ENCODE measurements around the gene IL4R.

The IL4R gene

DNA sequence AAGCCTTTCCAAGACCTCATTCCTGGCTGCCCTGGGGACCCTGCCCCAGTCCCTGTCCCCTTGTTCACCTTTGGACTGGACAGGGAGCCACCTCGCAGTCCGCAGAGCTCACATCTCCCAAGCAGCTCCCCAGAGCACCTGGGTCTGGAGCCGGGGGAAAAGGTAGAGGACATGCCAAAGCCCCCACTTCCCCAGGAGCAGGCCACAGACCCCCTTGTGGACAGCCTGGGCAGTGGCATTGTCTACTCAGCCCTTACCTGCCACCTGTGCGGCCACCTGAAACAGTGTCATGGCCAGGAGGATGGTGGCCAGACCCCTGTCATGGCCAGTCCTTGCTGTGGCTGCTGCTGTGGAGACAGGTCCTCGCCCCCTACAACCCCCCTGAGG, 49.5 kb downstream of the IL4R start:
- DNase-seq = no peak

DNA sequence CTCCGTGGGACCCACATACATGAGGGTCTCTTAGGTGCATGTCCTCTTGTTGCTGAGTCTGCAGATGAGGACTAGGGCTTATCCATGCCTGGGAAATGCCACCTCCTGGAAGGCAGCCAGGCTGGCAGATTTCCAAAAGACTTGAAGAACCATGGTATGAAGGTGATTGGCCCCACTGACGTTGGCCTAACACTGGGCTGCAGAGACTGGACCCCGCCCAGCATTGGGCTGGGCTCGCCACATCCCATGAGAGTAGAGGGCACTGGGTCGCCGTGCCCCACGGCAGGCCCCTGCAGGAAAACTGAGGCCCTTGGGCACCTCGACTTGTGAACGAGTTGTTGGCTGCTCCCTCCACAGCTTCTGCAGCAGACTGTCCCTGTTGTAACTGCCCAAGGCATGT, 50.0 kb downstream of the IL4R start:
- no peak for DNase-seq

DNA sequence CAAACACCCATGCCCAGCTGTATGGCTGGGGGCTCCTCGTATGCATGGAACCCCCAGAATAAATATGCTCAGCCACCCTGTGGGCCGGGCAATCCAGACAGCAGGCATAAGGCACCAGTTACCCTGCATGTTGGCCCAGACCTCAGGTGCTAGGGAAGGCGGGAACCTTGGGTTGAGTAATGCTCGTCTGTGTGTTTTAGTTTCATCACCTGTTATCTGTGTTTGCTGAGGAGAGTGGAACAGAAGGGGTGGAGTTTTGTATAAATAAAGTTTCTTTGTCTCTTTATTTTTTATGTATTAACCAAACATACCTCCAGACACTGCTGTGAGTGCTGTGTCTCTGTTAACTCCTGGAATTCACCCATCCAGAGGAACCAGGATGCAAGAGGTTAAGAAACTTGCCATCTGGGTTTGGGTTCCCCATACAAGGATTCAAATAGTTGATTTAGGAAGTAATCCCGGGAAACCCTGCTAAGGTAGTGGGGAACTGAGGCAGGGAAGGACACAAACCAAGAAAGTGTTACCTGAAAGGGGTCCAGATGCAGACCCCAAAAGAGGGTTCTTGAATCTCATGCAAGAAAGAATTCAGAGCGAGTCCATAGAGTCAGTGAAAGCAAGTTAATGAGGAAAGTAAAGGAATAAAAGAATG, 50.8 kb downstream of the IL4R start:
- DNase-seq = no peak

DNA sequence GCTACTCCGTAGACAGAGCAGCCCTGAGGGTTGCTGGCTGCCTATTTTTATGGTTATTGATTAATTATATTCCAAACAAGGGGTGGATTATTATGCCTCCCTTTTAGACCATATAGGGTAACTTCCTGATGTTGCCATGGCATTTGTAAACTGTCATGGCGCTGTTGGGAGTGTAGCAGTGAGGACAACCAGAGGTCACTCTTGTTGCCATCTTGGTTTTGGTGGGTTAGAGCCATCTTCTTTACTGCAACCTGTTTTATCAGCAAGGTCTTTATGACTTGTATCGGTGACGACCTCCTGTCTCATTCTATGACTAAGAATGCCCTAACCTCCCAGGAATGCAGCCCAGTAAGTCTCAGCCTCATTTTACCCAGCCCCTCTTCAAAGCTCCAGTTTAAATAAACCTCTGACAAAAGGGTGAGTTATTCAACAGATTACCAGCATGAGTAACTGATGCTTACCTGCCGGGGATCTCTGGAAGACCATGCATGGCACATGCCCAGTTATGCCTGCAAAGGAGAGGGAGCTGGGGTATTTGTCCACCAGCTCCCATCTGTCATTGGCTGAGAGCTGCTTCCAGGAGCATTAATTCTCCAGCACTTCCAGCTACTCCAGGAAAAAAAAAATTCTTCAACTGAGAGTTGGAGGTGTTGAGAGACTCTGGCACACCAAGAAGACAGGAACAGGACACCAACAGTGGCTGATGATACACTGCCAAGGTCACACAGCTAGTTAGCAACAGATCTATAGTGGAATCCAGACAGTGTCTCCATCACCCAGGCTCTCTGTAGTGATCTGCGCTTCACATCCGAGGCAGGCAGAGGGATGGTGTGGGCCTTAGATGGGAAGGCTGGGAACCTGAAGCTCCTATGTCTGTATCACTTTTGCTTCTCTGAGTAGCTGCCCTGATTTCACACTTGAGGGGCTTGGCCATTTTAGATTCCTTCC, 51.6 kb downstream of the IL4R start:
- DNase-seq = no peak

GRCh38 chr16:27366687-27367460, 53.1 kb downstream of the IL4R start:
- no peak for DNase-seq

DNA sequence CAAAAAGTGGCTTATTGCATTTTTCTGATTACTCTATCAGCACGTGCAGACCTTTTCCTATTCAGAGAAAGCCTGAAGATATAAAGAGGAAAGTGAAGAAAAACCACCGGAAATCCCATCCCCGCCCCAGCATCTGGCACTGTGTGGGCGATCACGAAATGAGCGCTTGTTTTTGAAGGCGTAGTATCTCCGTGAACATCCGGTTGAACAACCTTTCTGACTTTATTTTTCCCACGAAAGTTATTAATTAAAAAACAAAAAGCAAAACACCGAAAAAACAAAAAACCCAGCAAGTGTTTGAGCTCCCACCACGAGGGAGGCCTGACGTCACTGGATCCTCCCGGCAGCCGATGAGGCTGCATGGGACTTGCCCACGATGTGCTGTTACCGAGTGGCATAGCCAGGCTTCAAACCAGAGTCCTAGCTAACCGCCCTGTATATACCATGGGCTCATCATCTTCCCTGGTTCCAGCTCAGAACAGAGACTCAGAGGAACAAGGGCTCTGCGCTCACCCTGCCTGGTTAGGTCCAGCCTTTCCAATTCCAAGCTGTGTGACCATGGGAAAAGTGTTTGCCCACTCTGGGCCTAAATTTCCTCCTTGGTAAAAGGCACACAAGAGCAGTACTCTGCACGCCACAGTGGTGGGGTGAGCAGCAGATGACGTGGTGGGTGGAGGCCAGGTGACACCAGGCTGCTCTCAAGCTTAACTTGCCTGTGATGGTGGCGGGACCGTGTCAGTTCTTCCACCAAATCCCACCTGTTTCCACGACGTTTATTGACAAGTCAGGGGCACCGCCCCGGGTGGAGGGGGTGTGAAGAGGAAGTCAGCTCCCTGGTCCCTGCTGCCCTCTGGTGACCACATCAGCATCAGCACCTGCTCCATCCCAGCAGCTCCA, 53.9 kb downstream of the IL4R start:
- peak; percentile 81 for DNase-seq

DNA sequence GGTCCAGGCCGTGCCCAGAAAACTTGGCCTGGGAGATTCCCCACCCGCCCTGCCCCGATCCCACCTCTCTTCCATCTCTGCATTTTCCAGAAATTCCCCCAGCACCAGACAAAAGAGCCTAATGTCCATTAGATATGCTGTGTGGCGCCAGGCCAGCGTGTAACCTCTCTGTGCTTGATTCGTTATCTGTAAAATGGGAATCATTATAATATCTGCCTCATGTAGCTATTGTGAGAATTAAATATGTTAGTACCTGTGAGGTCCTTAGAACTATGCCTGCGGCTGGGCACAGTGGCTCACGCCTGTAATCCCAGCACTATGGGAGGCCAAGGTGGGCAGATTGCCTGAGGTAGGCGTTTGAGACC, 54.6 kb downstream of the IL4R start:
- no peak for DNase-seq

GRCh38 chr16:27369806-27370205, 56.0 kb downstream of the IL4R start:
- DNase-seq = no peak

- DNase-seq = peak; percentile 26
Observed at GRCh38 chr16:27370318-27370717, 56.5 kb downstream of the IL4R start.

GRCh38 chr16:27373312-27373711, 59.5 kb downstream of the IL4R start:
- no peak for DNase-seq

DNA sequence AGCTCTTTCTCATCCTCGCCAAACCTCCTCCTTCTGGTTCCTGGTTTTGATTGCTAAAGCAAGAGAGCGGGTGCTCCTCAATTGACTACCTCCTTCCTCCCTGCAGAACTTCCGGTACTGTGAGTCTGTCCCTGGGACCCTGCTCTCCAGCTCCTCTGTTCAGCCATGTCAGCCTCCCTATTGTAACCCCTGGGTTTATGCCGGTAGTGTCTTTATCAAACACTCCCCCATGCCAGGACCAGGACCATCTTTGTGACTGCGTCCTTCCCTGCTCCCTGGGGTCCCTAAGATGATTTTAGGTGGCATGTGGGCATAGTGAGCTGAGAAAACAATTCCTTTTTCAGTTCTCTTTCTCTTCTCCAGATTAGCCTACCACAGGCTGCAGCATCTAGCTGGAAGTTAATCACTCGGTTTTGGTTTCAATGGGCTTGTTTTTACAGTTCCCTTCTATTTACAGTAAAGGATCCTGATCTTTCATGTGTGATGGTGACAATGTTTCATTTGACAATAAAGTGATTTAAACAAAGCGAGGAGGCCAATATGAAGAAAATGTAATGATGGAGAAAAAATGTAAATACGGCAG, 60.5 kb downstream of the IL4R start:
- peak; percentile 86 for DNase-seq

GRCh38 chr16:27374804-27375425, 61.1 kb downstream of the IL4R start:
- peak; percentile 96 for DNase-seq

DNA sequence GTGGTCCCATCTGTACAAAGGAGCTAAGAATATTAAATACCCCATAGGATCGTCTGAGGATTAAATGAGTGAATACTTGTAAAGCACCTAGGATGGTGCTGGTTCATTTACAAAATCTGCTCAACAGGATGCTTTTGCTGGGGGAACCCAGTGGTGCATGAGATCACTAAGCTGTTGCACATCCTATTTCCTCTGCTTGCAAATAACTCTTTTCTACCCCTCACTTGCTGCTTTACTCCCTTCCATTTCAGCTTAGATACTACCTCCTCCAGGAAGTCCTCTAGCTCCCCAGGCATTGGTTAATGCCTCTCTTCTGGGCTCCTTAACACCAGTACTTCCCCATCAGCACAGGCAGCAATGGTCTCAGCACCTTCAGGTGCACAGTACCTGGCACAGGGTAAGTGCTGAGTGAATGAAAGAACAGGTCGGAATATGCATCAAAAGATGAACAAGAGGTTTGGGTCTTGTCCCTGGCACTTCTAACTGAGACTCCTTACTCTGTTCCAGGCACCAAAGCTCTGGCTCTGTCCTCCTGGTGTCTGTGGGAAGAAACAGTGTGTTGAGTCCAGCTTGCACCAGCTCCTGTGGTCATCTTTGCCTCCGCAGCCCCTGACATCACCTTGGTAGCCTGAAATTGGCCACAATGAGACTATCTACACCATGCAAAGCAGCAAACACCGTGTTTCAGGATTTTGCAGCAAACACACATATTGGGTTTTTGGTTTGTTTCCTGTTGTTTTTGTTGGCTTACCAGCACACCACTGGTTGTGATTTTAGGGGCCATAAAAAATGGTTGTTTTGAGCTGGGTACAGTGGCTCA, 64.1 kb downstream of the IL4R start:
- DNase-seq = peak; percentile 35

DNA sequence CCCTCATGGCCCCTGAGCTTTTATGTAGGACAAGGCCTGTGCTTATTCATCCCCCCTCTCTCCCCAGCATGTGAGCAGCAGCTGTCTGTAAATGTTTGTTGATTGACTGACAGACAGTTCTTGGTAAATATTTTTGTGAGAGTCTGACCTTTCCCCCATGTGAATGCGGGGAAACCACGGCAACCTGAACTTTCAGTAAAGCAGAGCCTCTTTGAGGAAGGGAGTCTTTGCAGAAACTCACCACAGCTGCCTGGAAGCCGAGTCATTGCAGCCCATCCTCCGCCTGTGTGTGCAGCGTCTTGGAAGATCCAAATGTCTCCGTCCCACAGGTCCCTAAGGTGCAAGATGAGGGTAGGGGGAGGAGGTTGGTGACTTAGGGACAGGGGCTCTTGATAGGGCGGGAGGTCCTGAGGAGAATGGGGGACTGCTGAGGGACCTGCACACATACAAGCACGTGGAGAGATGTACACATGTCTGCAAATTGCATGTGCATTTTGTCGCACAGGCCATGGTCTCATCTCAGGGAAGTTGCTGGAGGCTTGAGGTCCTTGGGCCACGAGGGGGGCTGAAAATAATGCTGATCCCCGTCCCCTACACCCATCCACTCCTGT, 65.2 kb downstream of the IL4R start:
- peak; percentile 59 for DNase-seq

DNA sequence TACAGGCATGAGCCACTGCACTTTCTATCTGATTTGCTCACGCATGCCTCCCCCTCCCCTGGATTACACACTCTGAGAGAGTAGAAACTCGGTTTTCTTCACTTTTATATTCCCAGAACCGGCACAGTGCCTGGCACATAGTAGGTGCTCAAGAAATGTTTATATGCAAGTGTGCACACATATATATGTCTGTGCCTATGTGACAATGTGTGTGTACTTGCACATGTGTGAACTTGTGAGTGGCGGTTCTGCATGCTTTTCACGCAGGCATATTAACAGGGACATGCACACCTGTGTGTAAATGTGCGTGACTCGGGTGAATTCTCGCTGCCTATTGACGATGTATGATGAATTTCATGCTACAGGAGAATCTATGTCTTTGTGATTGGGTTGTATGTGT, 66.1 kb downstream of the IL4R start:
- no peak for DNase-seq

GRCh38 chr16:27381236-27381635, 67.5 kb downstream of the IL4R start:
- DNase-seq = no peak

DNA sequence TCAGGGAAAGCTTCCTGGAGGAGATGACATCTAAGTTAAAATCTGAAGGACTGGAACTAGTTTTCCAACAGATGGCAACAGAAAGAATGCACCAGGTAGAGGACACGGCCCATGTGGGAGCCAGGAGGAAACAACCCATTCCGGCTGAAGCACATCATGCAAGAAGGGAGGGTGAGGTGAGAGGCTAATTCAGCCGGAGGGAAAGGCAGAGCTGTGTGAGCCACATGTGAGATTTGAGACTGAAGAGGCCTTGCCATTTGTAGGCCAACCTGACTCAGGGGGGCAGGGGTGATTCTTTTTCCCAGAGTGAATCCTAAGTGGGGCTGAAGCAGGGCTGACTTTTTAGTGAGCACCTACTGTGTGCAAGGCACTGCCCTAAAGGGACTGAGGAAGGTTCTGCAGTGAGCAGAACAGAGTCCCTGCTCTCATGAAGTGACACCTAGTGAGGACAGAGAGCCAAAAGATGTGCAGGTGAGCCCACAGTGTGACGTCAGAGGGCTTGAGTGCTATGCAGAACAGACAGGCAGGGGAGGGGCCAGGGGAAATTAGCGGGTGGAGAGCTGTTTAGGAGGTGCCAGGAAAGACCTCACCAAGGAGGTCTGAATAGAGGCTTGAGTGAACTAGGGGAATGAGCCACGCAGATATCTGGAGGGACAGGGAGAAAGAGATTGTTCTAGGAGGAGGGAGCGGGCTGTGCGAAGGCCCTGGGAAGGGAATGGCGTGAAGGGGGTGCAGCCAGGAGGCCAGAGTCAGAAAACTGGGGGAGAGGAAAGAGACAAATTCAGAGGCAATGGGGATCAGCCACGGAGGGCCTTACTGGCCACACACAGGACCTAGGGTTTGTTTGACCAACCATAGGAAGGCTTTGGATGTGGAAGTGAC, 68.4 kb downstream of the IL4R start:
- DNase-seq = no peak

GRCh38 chr16:27383556-27384243, 69.9 kb downstream of the IL4R start:
- peak; percentile 95 for DNase-seq

GRCh38 chr16:27384425-27384824, 70.7 kb downstream of the IL4R start:
- peak; percentile 67 for DNase-seq
